ENCODE results near the gene COBL.
"Not testable (repeated sequence)": the region's sequence is repeated elsewhere in the genome, so short reads cannot be mapped to it uniquely, and the experiment has no call there.

Gene COBL

DNA sequence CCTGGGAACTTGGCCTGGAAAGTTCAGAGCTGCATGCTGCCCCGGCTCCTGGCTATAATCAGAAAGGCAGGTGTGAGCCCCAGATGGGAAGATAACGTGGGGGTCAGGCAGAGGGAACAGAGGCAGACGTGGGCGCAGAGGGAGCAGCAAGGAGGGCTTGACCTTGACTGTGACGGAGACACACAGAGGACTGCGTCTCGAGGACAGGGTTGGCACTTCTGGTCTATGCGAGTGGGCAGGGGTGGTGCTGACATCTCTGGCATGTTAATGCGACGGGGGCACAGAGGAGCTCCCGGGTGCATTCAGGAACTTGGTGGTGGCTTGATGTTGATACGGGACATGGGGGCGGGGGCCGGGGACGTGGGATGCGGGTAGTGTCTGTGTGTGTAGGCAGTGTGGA lies 301.8 kb downstream of the COBL start:
- no peak for DNase-seq

DNA sequence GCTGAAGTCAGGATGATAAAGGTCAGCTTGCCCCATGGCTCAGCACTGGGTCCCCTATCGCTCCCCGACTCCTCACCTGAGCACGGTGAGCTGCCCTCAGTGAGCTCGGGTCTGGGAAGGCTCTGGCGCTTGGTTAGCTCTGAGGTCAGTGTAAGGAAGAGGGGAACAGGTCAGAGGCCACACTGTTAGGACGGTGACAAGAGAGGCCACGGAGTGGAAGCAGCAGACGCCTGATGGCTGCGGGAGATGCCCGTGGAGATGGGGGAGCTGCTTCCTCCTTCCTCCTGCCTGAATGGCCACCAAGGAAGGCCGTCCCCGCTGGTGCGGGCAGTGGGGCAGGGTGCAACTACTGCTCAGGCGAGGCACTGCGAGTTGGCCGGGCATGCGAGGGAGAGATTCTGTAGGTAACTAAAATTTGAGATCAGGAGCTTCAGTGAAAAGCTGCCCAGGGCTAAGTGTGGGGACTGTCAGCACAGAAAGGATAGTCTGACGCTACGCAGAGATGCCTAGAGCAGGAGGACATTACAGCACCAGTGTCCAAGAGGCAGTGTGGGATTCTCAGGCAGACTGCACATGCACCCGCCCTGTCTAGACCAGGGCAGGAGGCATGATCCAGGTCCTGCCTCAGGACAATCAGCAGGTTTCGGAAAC lies 302.6 kb downstream of the COBL start:
- no peak for DNase-seq

- DNase-seq: no peak
Observed at GRCh38 chr7:51013218-51013786, 303.3 kb downstream of the COBL start.

DNA sequence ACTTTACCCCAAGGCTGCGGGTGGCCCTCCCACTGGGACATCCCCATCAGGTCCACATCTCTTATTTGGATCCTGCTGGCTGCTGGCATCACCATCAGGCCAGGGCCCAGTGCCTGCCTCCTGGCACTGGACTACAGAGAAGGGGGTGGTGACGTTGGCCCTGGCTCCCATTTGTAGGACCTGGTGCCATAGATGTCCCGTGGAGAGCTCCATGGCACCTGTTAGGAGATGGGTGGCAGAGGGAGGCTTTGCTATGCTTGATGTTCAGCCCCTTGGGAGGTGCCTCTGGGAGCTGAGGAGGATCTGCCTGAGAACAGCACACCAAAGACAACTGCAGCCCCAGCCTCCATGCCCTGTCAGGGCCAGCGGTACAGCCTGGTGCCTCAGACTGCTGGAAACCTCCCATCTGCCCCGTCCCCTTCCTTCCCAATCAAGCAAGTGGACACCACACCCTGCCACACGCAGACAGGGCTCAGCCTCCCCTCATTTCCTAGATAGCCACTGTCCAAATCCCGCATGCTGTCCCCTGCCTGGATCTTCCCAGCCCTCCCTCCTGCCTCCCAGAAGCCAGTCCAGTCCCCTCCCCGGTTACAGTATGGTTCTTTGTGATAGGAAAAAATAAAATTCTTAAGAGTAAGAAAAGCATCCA lies 303.9 kb downstream of the COBL start:
- no peak for DNase-seq

DNA sequence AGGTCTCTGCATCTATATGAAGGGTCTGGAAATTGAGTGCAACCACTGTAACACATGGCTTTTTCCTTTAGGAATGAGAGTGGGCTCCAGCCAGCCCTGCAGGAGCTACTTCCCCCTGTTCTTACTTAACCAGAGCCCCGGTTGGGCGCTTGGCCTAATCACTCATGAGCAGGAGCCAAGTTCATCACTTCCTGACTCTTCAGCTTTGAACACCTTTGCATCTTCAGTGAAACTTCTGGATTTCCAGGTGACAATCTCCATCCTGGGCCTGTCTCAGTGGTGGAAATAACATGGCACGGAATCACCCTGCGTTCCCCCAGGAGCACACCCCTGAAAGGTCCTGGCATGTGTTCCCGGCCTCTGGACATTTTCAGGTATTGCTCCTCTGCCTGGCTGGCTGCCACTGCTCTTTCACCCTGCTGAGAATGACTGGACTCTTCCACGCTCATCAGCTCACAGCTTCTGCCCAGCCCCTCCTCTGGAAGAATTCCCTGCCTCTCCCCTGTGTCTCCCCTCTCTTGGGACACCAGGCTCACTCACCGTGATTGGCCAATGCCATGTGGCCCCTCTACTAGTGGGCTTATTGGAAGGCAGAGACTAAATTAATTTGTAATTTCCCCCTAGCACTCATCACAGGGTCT lies 304.8 kb downstream of the COBL start:
- DNase-seq: no peak

GRCh38 chr7:51010534-51010933 lies 306.1 kb downstream of the COBL start:
- no peak for DNase-seq

- no peak for DNase-seq
Observed at GRCh38 chr7:51009716-51010496, 306.7 kb downstream of the COBL start.

GRCh38 chr7:51007551-51008505 lies 308.8 kb downstream of the COBL start:
- DNase-seq: no peak

- DNase-seq: no peak
Observed at GRCh38 chr7:51006483-51007235, 309.9 kb downstream of the COBL start.

GRCh38 chr7:51005074-51005473 lies 311.5 kb downstream of the COBL start:
- no peak for DNase-seq

GRCh38 chr7:51000956-51001355 lies 315.7 kb downstream of the COBL start:
- DNase-seq: no peak

- DNase-seq: no peak
Observed at GRCh38 chr7:50994753-50995319, 321.8 kb downstream of the COBL start.

GRCh38 chr7:50990214-50990613 lies 326.4 kb downstream of the COBL start:
- not testable (repeated sequence) for DNase-seq

DNA sequence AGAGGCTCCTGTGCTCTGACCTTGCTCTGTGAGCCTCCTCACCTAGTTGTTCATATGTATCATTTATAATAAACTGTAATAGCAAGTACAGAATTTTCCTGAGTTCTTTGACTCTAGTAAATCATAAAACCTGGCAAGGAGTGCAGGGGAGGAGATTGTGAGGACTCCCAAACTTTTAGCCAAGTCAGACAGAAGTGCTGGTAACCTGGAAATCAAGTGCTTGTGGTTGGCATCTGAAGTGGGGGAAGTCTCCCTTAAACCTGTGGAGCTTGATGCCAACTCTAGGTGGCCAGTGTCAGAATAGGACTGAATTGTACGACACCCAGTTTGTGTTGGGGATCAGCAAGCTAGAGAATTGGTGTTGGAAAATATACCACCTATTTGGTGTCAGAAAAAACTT lies 327.6 kb downstream of the COBL start:
- no peak for DNase-seq

DNA sequence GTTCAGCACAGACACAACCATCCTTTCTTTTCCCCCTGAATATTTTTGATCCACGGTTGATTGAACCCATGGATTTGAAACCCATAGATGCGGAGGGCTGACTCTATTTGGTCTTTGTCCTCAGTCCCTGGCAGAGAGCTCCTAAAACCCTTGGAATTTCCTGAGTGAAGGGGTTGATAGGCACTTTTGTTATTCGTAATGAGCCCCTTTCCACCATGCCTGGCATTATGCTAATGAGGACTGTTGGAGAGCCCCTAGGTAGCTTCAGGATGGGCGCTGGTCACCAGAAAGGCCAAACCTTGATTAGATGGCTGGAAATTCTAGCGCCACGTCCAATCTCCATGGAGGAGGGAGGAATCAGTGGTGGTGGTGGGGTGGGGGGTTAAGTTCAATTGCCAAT lies 328.1 kb downstream of the COBL start:
- DNase-seq: no peak

GRCh38 chr7:50985096-50985495 lies 331.5 kb downstream of the COBL start:
- DNase-seq: no peak

DNA sequence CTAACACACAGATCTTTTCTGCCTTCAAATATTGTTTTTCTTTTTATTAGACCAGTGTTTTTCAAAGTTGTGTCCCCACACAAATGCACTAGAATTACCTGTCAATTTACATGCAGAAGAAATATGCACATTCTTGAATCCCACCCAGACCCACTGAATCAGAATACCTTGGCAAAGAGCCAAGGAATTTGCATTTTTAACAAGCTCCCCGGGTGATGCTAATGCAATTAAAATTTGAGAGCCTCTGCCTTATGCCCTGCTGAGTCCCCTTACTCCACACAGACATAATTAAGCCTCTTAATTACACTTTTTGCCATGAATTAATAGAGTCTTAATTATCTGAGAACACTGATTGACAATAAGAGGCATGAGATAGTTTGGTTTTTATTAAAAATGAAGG lies 332.8 kb downstream of the COBL start:
- no peak for DNase-seq

GRCh38 chr7:50982626-50983025 lies 334.0 kb downstream of the COBL start:
- no peak for DNase-seq

DNA sequence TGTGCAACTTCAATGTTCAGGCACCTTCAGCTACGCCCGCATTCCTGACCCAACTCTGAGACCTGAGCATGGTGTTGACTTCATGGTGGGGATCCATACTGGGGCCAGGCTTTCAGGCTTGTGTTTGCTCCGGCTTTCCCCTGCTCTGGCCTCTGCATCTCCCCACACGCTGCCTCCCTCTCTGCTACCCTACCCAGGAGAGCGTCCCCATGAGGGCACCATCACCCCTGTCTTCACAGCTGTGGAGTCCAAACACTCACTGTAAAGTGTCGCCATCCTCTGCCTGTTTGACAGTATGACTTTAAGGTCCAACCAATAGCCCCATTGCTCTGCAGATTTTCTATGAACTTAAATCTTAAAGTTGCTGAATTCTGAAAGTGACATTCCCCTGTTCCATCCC lies 334.9 kb downstream of the COBL start:
- no peak for DNase-seq

- DNase-seq: peak; percentile 60
Observed at GRCh38 chr7:50980411-50980810, 336.2 kb downstream of the COBL start.

DNA sequence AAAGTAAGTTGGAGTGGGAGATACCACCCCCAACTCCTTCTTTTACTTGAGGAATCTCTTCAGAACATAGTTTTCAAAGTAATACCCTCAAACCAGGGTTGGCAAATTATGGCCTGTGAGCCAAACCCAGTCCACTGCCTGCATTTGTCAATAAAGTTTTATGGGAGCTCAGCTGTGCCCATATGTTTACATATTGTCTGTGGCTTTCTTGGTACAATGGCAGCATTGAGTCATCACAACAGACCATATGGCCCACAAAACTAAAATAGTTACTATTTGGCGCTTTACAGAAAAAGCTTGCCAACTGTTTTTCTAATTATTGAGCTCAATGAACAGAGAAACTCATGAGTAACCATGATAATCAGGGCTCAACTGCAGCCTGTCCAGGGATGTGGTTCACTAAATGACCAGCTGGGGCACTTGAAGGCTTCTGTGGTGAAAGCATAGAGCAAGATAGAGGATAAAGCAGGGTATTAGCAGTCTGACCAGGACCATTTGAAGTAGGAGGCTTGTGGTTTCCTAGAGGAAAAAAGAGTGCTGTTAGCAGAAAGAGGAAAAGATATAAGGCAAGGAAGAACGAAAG lies 337.9 kb downstream of the COBL start:
- peak; percentile 97 for DNase-seq
